GM11168 (cell line): ENCODE data around the gene PRKAR2A.
"Not testable (repeated sequence)": the region's sequence is repeated elsewhere in the genome, so short reads cannot be mapped to it uniquely, and the experiment has no call there.

Source experiments
- in situ Hi-C: fragments of 300-500 bp; cut with MboI; formaldehyde crosslinking; loops from one replicate; pipeline ENCODE4 v1.12.0; 2022; ENCODE audit warnings: low sequenced_read_pairs; ENCODE audit not compliant: unreplicated experiment

The PRKAR2A gene

DNA sequence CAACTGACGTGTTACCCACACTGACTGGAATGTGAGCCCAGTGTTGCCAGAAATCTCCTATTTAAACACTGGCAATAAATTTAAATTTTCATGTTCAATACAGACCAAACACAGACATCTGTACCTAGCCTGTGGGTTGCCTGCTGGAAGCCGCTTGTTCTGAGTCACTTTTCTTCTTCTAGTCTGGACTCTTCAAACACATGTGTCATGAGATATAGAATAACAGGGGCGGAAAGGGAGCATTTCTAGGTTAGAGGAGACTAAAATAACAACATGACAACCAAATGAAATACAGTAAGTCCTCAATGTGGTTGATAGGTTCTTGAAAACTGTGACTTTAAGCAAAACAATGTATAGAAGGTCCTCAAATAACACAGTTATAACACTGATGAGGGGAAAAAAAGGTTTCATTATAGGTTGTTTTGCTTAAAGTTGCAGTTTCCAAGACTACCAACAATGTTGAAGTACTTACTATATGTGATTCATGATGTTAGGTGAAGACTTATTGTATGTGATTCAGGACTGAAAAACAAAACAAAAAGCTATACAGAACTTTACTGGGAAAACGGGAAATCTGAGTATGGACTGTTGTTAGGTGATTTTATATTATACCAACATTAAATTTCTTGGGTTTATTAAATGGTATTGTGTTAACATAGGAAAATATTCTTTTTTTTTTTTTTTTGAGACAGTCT is 63.1 kb downstream of the PRKAR2A start:
- in situ Hi-C loops, result no loop called here

- in situ Hi-C loops, result no loop called here
Measured at GRCh38 chr3:48783304-48783703, 64.4 kb downstream of the PRKAR2A start.

- in situ Hi-C loops, result no loop called here
Measured at GRCh38 chr3:48782046-48782445, 65.6 kb downstream of the PRKAR2A start.

DNA sequence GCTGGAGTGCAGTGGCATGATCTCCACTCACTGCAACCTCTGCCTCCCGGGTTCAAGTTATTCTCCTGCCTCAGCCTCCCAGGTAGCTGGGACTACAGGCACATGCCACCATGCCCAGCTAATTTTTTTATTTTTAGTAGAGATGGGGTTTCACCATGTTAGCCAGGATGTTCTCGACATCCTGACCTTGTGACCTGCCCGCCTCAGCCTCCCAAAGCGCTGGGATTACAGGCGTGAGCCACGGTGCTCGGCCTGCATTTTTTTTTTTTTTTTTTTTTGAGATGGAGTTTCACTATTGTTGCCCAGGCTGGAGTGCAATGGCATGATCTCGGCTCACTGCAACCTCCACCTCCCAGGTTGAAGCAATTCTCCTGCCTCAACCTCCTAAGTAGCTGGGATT is 69.1 kb downstream of the PRKAR2A start:
- in situ Hi-C loops, result not testable (repeated sequence)

GRCh38 chr3:48776854-48777253 is 70.8 kb downstream of the PRKAR2A start:
- in situ Hi-C loops, result no loop called here

DNA sequence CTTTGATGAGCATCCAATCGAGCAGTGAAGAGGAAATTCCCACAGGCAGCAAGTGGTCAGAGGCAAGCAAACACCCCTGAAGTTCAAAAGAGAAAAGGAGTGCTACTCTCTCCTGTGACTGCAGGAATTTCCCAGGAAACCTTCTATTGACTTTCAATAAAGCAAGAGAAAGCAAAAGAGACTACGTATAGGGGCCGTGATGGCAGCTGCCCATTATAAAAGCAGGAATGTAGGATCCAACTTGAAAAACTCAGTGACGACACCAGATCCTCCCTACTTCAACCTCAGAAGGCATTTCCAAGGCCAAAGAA is 77.5 kb downstream of the PRKAR2A start:
- in situ Hi-C loops, result no loop called here

GRCh38 chr3:48765376-48765775 is 82.3 kb downstream of the PRKAR2A start:
- in situ Hi-C loops, result no loop called here

DNA sequence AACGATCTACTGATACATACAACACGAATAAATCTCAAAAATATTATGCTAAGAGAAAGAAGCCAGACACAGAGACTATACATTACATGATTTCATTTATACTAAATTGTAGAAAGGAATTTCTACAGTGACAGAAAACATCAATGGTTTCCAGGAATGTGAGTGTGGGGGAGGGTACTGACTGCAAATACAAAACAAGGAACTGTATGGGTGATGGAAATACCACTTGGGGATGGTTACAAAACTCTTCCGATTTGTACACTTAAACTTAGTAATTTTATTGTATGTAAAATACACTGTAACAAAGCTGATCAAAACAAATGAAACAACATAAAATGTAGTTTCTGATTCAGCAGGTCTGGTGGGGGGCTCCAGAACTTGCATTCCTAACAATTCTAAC is 84.9 kb downstream of the PRKAR2A start:
- in situ Hi-C loops, result no loop called here

GRCh38 chr3:48759991-48760540 is 87.6 kb downstream of the PRKAR2A start:
- in situ Hi-C loops, result not testable (repeated sequence)

GRCh38 chr3:48759531-48759930 is 88.1 kb downstream of the PRKAR2A start:
- in situ Hi-C loops, result not testable (repeated sequence)

DNA sequence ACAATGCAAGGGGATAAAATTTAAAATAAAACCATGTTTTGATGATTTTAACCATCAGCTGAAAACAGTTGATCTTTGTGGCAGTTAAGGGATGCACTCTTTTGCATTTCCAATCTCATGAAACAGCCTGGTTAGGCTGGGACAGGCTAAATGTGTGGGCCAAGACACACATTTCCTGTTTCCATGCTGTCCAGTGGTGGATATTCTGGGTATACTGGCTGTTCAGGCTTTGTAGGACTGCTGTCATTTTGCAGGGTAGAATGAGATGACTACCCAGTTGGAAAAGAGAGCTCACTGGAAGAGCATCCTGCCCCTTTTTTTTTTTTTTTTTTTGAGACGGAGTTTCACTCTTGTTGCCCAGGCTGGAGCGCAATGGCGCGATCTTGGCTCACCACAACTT is 88.6 kb downstream of the PRKAR2A start:
- in situ Hi-C loops, result no loop called here

- in situ Hi-C loops, result no loop called here
Measured at GRCh38 chr3:48756640-48757039, 91.0 kb downstream of the PRKAR2A start.

DNA sequence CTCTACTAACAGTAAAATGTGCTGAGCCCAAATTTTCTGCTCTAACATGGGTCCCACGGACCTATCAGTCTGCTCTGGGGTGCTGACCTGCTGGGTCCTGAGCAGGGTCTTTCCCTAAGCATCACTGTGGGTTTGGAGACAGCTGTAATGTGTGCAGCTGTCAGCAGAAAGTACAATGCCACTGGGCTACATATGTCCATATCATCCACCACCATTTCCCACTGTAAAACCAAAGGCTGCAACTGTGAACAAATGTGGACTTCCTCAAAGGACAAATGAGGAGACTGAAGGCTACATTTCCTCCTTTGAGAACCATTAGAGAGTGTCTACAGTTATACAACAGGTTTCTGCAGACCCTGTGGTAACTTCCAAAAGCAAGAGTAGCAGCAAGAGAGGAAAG is 96.8 kb downstream of the PRKAR2A start:
- in situ Hi-C loops, result no loop called here

- in situ Hi-C loops, result loop anchor here (10.0 kb wide), 1 partner anchor 206 kb away; no protein-coding TSS in a partner anchor
Measured at GRCh38 chr3:48748754-48749153, 98.9 kb downstream of the PRKAR2A start.

GRCh38 chr3:48747706-48748105 is 100.0 kb downstream of the PRKAR2A start:
- in situ Hi-C loops, result loop anchor here (10.0 kb wide), 1 partner anchor 207 kb away; no protein-coding TSS in a partner anchor

DNA sequence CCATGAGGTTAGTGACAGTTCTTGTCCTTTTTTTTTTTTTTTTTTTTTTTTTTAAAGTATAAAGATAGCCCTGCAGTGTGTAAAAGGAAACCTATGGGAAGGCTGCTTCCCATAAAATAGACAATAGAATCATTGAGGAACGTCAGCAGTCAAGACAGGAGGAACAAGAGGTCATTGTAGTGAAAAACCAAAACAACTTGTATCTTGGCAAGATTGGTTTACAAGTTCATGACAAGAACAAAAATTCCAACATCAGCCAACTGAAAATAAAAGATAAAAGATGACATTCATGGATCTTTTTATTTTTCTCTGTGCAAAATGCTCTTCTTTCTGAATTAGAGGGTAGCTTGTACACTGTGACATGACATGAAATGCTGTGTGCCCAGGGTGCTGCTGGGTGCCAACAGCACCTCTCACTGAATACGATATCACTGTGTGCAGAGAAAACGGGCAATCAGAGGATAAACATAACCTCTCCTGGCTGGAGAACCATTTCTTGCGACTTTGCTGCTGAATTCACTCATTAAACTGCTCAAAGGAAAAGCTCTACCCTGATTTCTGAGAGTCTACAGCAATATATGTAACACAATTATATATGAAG is 100.6 kb downstream of the PRKAR2A start:
- in situ Hi-C loops, result loop anchor here (10.0 kb wide), 1 partner anchor 208 kb away; no protein-coding TSS in a partner anchor

- in situ Hi-C loops, result loop anchor here (10.0 kb wide), 1 partner anchor 211 kb away; no protein-coding TSS in a partner anchor
Measured at GRCh38 chr3:48743773-48744172, 103.9 kb downstream of the PRKAR2A start.

DNA sequence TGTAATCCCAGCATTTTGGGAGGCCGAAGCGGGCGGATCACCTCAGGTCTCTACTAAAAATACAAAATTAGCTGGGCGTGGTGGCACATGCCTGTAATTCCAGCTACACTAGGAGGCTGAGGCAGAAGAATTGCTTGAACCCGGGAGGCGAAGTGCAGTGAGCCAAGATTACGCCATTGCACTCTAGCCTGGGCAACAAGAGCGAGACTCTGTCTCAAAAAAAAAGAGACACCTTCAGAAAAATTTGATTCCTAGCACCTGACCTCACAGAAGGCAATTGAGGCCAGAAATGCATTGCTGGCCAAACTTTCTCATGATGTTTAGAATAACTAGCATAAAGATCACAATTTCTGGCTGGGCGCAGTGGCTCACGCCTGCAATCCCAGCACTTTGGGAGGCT is 106.4 kb downstream of the PRKAR2A start:
- in situ Hi-C loops, result loop anchor here (10.0 kb wide), 1 partner anchor 214 kb away; no protein-coding TSS in a partner anchor

GRCh38 chr3:48739955-48740823 is 107.5 kb downstream of the PRKAR2A start:
- in situ Hi-C loops, result loop anchor here (10.0 kb wide), 1 partner anchor 215 kb away; no protein-coding TSS in a partner anchor

DNA sequence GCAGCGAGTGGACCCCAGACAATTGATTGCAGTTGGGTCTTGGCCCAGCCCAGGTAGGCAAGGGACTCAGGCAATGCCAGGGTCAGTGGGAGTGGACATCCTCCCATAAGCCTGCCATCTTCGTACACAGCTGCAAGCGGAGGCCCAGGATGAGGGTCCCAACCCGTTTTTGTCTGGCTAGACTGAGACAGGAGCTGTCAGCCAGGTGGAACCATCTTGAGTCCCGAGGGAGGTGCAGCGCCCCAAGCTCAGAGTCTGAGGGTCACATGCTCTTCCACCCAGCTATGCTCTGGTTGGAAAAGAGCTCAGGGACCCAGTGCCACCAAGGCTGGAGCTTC is 108.1 kb downstream of the PRKAR2A start:
- in situ Hi-C loops, result no loop called here
